ENCODE data around the gene SLC27A4. TPM values are rescaled to one million over a fixed set of nuclear protein-coding genes. Genes with fewer than 3 reads are reported as not detected.

Gene SLC27A4
- total and polyA plus RNA-seq, 4 donors: 23.1 to 56.8 (median 45.0) TPM

DNA sequence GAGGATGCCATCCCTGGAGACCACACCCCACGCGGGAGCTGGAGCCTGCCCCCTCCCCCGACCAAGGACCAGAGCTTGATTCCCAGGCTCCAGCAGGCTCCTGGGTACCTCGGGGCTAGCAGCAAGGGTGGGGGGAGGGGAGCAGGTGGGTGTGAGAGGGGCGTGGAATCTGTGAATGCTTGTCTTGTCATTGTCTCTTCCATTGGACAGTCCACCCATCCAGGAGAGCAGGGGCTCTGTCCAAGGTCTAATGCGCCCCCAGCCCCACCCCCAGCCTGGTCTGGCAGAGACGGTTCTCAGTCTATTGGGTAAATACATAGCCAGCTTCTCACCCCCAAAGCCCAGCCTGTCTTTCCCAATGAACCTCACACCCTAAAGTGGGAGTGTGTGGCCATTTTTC is 53.6 kb downstream of the SLC27A4 start:
- H3K9me3 ChIP-seq (ENCODE audit: control insufficient read depth, insufficient read depth, low read length): no peaks in the 10 kb centered on the region
- WGBS (ENCODE audit: insufficient coverage): 13% methylated on average over 3 of the region's 7 CpGs
- DNase-seq (ENCODE audit: low read depth in 4 of 6, low spot score in 6 of 6): peak in 1 of 6 donors; percentile 88
- peak overlapping the region; percentile 37 for H3K4me3 ChIP-seq (ENCODE audit: low read depth, low read length)
- peaks cover 65% of the 10 kb centered on the region for H3K4me1 ChIP-seq (ENCODE audit: control insufficient read depth, insufficient read depth, low read length)
- H3K27me3 ChIP-seq (ENCODE audit: control insufficient read depth, insufficient read depth, low read length): peaks cover 16% of the 10 kb centered on the region
- H3K27ac ChIP-seq (ENCODE audit: low read depth, low read length): peak overlapping the region; percentile 50
- H3K36me3 ChIP-seq (ENCODE audit: control insufficient read depth, insufficient read depth, low read length): peaks cover 24% of the 10 kb centered on the region

DNA sequence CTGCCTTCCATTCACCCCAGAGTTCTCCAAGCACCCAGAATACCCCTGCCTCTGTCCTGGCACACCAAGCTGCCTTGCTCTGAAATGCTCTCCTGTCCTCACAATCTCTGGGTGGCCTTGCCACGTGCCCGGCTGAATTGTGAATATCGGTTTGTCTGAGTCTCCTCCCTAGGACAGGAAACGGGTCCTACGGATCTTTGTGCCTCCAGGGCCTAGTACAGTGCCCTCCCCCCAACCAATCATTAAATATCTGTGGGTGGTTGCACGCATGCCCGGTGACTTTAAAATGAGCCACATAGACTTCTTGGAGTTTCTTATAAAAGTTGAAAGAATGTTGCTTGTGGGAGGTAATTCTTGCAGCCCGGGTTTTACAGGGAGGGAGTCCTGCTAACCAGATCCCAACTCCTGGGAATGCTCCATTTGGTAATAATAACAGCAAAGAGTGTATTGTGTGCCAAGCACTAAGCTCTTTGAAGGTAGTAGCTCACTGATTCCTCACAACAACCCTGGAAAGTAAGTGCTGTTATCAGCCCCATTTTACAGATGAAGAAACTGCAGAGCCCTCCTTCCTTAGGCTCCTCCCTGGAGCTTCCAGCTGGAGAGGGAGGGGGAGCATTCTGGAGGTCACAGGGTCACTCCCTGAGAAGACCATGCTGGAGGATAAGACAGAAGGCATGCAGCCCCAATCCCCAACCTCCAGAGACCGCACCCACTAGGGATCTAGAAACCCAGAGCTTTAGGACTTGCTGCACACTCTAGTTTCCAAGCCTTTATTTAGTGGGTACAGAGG is 54.2 kb downstream of the SLC27A4 start:
- Histone ChIP-seq H3K36me3 (ENCODE audit: control insufficient read depth, insufficient read depth, low read length) (peaks cover 18% of the 10 kb centered on the region), H3K9me3 (ENCODE audit: control insufficient read depth, insufficient read depth, low read length) (no peaks in the 10 kb centered on the region), H3K27ac (ENCODE audit: low read depth, low read length) (peak overlapping the region; percentile 50), H3K4me1 (ENCODE audit: control insufficient read depth, insufficient read depth, low read length) (peaks cover 60% of the 10 kb centered on the region), H3K4me3 (ENCODE audit: low read depth, low read length) (no peak overlapping the region), H3K27me3 (ENCODE audit: control insufficient read depth, insufficient read depth, low read length) (peaks cover 16% of the 10 kb centered on the region)
- WGBS (ENCODE audit: insufficient coverage): no CpG with 5 or more reads among the region's 9 CpGs
- no peak for DNase-seq (ENCODE audit: low read depth in 4 of 6, low spot score in 6 of 6)

DNA sequence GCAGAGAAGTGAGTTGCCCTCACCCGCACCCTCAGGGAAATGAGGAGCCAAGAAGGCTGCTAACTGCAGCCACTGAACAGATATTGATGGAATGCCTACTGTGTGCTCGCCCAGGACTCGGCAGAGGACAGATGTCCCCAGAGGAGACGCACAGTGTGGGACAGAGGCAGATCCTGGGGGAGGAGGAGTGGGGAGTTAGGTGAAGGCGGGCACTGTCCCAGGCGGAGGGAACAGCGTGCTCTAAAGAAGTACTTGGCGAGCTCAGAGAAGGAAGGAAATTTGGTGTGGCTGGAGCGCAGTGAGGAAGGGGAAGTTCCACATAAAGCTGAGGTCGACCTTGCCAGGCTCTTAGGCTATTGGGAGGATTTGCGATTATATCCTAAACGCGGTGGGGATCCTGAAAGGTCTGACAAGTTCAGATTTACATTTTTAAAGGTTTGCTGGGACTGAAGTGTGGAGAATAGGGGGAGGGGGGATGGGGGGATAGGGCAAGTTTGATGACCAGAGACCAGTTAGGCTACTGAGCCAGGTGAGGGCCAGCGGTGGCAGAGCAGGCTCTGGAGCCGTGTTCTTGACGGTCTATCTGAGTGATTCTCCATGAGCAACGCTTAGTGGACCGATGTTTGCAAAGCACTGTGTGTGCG is 56.8 kb downstream of the SLC27A4 start:
- WGBS (ENCODE audit: insufficient coverage): 43% methylated on average over 16 of the region's 19 CpGs
- no peak overlapping the region for H3K4me3 ChIP-seq (ENCODE audit: low read depth, low read length)

GRCh38 chr9:128397831-128398230 is 57.5 kb downstream of the SLC27A4 start:
- Histone ChIP-seq H3K9me3 (ENCODE audit: control insufficient read depth, insufficient read depth, low read length) (no peaks in the 10 kb centered on the region), H3K4me1 (ENCODE audit: control insufficient read depth, insufficient read depth, low read length) (peaks cover 28% of the 10 kb centered on the region), H3K27ac (ENCODE audit: low read depth, low read length) (no peak overlapping the region), H3K27me3 (ENCODE audit: control insufficient read depth, insufficient read depth, low read length) (peaks cover 8% of the 10 kb centered on the region), H3K4me3 (ENCODE audit: low read depth, low read length) (no peak overlapping the region), H3K36me3 (ENCODE audit: control insufficient read depth, insufficient read depth, low read length) (peaks cover 2% of the 10 kb centered on the region)
- DNase-seq (ENCODE audit: low read depth in 4 of 6, low spot score in 6 of 6): no peak
- WGBS (ENCODE audit: insufficient coverage): 92% methylated on average over 5 of the region's 7 CpGs

More for the DNA sequence above, 56.8 kb downstream of the SLC27A4 start:
- H3K9me3 ChIP-seq (ENCODE audit: control insufficient read depth, insufficient read depth, low read length): no peaks in the 10 kb centered on the region
- no peak overlapping the region for H3K27ac ChIP-seq (ENCODE audit: low read depth, low read length)
- DNase-seq (ENCODE audit: low read depth in 4 of 6, low spot score in 6 of 6): no peak
- peaks cover 9% of the 10 kb centered on the region for H3K27me3 ChIP-seq (ENCODE audit: control insufficient read depth, insufficient read depth, low read length)
- H3K36me3 ChIP-seq (ENCODE audit: control insufficient read depth, insufficient read depth, low read length): peaks cover 2% of the 10 kb centered on the region
- H3K4me1 ChIP-seq (ENCODE audit: control insufficient read depth, insufficient read depth, low read length): peaks cover 35% of the 10 kb centered on the region

DNA sequence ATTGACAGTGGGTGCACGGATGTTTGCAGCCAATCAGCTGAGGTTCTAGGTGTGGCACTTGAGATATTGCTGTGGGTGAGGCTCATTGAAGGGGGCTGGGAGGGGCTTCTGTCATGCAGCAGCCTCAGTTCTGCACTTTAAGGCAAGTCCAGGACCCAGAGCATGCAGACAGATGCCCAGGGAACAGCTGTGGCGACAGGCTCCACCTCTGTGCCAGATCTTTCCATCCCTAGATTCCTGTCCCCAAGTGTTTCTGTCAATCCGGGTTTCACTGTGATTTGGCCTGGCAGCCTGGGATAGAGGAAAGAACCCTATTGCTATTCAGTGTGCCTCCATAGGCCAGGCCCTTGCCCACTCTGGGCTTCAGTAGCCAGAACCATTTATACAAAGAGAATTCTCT is 59.5 kb downstream of the SLC27A4 start:
- no peaks in the 10 kb centered on the region for H3K27me3 ChIP-seq (ENCODE audit: control insufficient read depth, insufficient read depth, low read length)
- DNase-seq (ENCODE audit: low read depth in 4 of 6, low spot score in 6 of 6): no peak
- H3K27ac ChIP-seq (ENCODE audit: low read depth, low read length): no peak overlapping the region
- H3K36me3 ChIP-seq (ENCODE audit: control insufficient read depth, insufficient read depth, low read length): peaks cover 2% of the 10 kb centered on the region
- no peak overlapping the region for H3K4me3 ChIP-seq (ENCODE audit: low read depth, low read length)
- no peaks in the 10 kb centered on the region for H3K9me3 ChIP-seq (ENCODE audit: control insufficient read depth, insufficient read depth, low read length)
- 63% methylated on average over 3 of the region's 3 CpGs for WGBS (ENCODE audit: insufficient coverage)
- peaks cover 18% of the 10 kb centered on the region for H3K4me1 ChIP-seq (ENCODE audit: control insufficient read depth, insufficient read depth, low read length)

DNA sequence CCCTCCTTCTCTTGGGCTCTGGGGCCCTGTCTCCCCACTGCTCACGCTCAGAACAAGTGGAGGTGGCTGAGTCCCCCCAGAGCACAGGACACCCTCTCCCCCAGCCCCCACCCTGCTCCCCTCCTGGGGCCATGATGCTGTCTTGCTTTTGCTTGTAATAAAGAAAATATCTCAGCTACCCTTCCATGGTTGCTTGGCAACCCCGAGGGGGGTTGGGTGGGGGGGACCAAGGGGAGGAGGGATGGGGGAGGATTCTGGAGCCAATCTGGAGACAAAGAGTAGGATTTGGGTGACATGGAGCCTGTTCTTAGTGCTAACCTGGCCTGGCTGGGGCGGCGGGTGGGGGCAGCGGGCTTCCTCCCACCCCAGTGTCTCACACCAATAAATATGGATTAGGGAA is 64.2 kb downstream of the SLC27A4 start:
- Histone ChIP-seq H3K36me3 (ENCODE audit: control insufficient read depth, insufficient read depth, low read length) (peaks cover 2% of the 10 kb centered on the region), H3K4me1 (ENCODE audit: control insufficient read depth, insufficient read depth, low read length) (peaks cover 45% of the 10 kb centered on the region), H3K4me3 (ENCODE audit: low read depth, low read length) (no peak overlapping the region), H3K9me3 (ENCODE audit: control insufficient read depth, insufficient read depth, low read length) (no peaks in the 10 kb centered on the region), H3K27ac (ENCODE audit: low read depth, low read length) (no peak overlapping the region), H3K27me3 (ENCODE audit: control insufficient read depth, insufficient read depth, low read length) (no peaks in the 10 kb centered on the region)
- WGBS (ENCODE audit: insufficient coverage): 20% methylated on average over 1 of the region's 5 CpGs
- DNase-seq (ENCODE audit: low read depth in 4 of 6, low spot score in 6 of 6): peak in 2 of 6 donors; percentile 58 to 70

- Histone ChIP-seq H3K27me3 (ENCODE audit: control insufficient read depth, insufficient read depth, low read length) (no peaks in the 10 kb centered on the region), H3K4me1 (ENCODE audit: control insufficient read depth, insufficient read depth, low read length) (peaks cover 52% of the 10 kb centered on the region), H3K4me3 (ENCODE audit: low read depth, low read length) (no peak overlapping the region), H3K36me3 (ENCODE audit: control insufficient read depth, insufficient read depth, low read length) (peaks cover 2% of the 10 kb centered on the region), H3K27ac (ENCODE audit: low read depth, low read length) (no peak overlapping the region), H3K9me3 (ENCODE audit: control insufficient read depth, insufficient read depth, low read length) (no peaks in the 10 kb centered on the region)
- WGBS (ENCODE audit: insufficient coverage): 49% methylated on average over 14 of the region's 20 CpGs
- no peak for DNase-seq (ENCODE audit: low read depth in 4 of 6, low spot score in 6 of 6)
Observed at GRCh38 chr9:128405077-128405779, 64.9 kb downstream of the SLC27A4 start.

- Histone ChIP-seq H3K27ac (ENCODE audit: low read depth, low read length) (no peak overlapping the region), H3K9me3 (ENCODE audit: control insufficient read depth, insufficient read depth, low read length) (no peaks in the 10 kb centered on the region), H3K4me1 (ENCODE audit: control insufficient read depth, insufficient read depth, low read length) (peaks cover 52% of the 10 kb centered on the region), H3K4me3 (ENCODE audit: low read depth, low read length) (no peak overlapping the region), H3K27me3 (ENCODE audit: control insufficient read depth, insufficient read depth, low read length) (no peaks in the 10 kb centered on the region), H3K36me3 (ENCODE audit: control insufficient read depth, insufficient read depth, low read length) (no peaks in the 10 kb centered on the region)
- DNase-seq (ENCODE audit: low read depth in 4 of 6, low spot score in 6 of 6): no peak
- 72% methylated on average over 6 of the region's 7 CpGs for WGBS (ENCODE audit: insufficient coverage)
Observed at GRCh38 chr9:128405780-128406171, 65.4 kb downstream of the SLC27A4 start.

GRCh38 chr9:128406848-128407391 is 66.6 kb downstream of the SLC27A4 start:
- WGBS (ENCODE audit: insufficient coverage): 66% methylated on average over 8 of the region's 9 CpGs
- Histone ChIP-seq H3K27ac (ENCODE audit: low read depth, low read length) (no peak overlapping the region), H3K9me3 (ENCODE audit: control insufficient read depth, insufficient read depth, low read length) (no peaks in the 10 kb centered on the region), H3K27me3 (ENCODE audit: control insufficient read depth, insufficient read depth, low read length) (no peaks in the 10 kb centered on the region), H3K36me3 (ENCODE audit: control insufficient read depth, insufficient read depth, low read length) (no peaks in the 10 kb centered on the region), H3K4me3 (ENCODE audit: low read depth, low read length) (no peak overlapping the region), H3K4me1 (ENCODE audit: control insufficient read depth, insufficient read depth, low read length) (peaks cover 60% of the 10 kb centered on the region)
- peak in 1 of 6 donors; percentile 42 for DNase-seq (ENCODE audit: low read depth in 4 of 6, low spot score in 6 of 6)

Data from spinal cord (tissue), 10 donors.